Prostate gland (tissue), 2 donors: ENCODE data around the gene GATA6.

Source experiments
- POLR2A ChIP-seq: fragments of 450-650 bp; IDR thresholded peaks from one replicate; pipeline ENCODE4 v1.6.1; 2016; ENCODE audit warnings: antibody characterized with exemption, mild to moderate bottlenecking
- POLR2AphosphoS5 ChIP-seq: sonication (generic); formaldehyde crosslinking; IDR thresholded peaks from one replicate; pipeline ENCODE4 v1.6.1; 2017; ENCODE audit warnings: antibody characterized with exemption
- TF ChIP-seq, protein P1 (sequence below), 4 experiments: fragments of 200-600 bp in 2 of 4; fragments of 450-650 bp in 2 of 4; sonication (generic) in 2 of 4; IDR thresholded peaks; 1 replicate in 3 of 4; 2 replicates in 1 of 4; pipeline ENCODE4 v1.5.1; 2016 to 2019; ENCODE audit warnings: antibody characterized with exemption in 4 of 4, mild to moderate bottlenecking in 2 of 4, moderate library complexity in 2 of 4

- TF ChIP-seq, protein P1, sequence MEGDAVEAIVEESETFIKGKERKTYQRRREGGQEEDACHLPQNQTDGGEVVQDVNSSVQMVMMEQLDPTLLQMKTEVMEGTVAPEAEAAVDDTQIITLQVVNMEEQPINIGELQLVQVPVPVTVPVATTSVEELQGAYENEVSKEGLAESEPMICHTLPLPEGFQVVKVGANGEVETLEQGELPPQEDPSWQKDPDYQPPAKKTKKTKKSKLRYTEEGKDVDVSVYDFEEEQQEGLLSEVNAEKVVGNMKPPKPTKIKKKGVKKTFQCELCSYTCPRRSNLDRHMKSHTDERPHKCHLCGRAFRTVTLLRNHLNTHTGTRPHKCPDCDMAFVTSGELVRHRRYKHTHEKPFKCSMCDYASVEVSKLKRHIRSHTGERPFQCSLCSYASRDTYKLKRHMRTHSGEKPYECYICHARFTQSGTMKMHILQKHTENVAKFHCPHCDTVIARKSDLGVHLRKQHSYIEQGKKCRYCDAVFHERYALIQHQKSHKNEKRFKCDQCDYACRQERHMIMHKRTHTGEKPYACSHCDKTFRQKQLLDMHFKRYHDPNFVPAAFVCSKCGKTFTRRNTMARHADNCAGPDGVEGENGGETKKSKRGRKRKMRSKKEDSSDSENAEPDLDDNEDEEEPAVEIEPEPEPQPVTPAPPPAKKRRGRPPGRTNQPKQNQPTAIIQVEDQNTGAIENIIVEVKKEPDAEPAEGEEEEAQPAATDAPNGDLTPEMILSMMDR (IDR thresholded peaks at IDR 0.05), result no peak
- TF ChIP-seq POLR2A (no peak), POLR2AphosphoS5 (no peak)
These were observed 5.2 kb downstream of the GATA6 start for GRCh38 chr18:22174341-22175145.
